WERI-Rb-1 (cell line): ENCODE results near the gene STIMATE.

Experiments used
- DNase-seq: peaks from one replicate; pipeline ENCODE4 v3.0.0-alpha.2; 2020
- H3K27ac ChIP-seq: fragments of 250-450 bp; sonication (Bioruptor Pico); 2 replicates; pipeline ENCODE4 v1.5.1; 2020; ENCODE audit warnings: mild to moderate bottlenecking, moderate library complexity
- H3K27me3 ChIP-seq: fragments of 250-450 bp; sonication (Bioruptor Pico); 2 replicates; pipeline ENCODE4 v1.5.1; 2021; ENCODE audit warnings: mild to moderate bottlenecking, low read depth, moderate library complexity; ENCODE audit not compliant: insufficient read depth, severe bottlenecking
- H3K36me3 ChIP-seq: fragments of 250-450 bp; sonication (Bioruptor Pico); 2 replicates; pipeline ENCODE4 v1.5.1; 2020; ENCODE audit warnings: mild to moderate bottlenecking, moderate library complexity
- H3K4me3 ChIP-seq: 2 replicates; pipeline ENCODE4 v1.5.1; 2011; ENCODE audit warnings: low read depth, mild to moderate bottlenecking, control low read depth, low read length
- H3K9me3 ChIP-seq: fragments of 250-450 bp; sonication (Bioruptor Pico); 2 replicates; pipeline ENCODE4 v1.5.1; 2021; ENCODE audit warnings: mild to moderate bottlenecking, moderate library complexity; ENCODE audit not compliant: severe bottlenecking
- CTCF ChIP-seq: IDR thresholded peaks from 2 replicates; pipeline ENCODE4 v1.5.1; 2011; ENCODE audit warnings: low read depth, mild to moderate bottlenecking, control low read depth, inconsistent platforms, low read length

The STIMATE gene

DNA sequence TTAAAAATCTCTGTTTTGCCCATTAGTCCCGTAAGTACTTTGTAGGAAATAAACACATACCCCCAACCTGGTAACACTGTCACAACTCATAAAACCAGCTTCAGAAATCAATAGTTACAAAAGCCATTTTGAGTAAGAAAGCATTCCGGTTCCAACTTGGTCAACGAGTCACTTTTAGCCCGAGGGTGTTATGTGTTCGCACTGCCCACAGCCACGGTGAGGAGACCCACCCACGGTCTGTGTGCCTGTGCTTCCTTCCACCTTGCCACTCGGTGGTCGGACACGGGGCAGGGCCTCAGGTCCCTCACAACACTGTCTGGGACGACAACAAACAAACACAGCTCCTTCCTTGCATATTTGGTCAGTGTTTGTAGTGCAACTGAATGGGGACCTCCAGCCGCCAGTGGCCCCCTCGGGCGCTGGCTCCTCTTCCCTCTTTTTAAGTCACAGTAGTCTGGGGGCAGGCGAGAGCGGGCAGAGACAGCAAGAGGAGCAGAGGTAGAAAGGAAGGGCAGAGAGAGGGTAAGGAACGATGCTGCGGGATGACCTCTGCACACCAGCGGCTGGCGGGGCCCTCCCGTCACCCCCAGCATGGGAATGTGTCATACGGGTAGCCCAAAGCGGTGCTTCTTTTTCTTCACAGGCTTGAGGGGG is 57.3 kb downstream of the STIMATE start:
- H3K27me3 ChIP-seq, result no peaks in the 10 kb centered on the region
- no peaks in the 10 kb centered on the region; the same call in 1 of the 2 replicates for H3K36me3 ChIP-seq
- no peak overlapping the region for H3K4me3 ChIP-seq
- H3K27ac ChIP-seq, result peak overlapping the region; percentile 64
- H3K9me3 ChIP-seq, result no peaks in the 10 kb centered on the region
- no peak for TF ChIP-seq CTCF
- no peak for DNase-seq

DNA sequence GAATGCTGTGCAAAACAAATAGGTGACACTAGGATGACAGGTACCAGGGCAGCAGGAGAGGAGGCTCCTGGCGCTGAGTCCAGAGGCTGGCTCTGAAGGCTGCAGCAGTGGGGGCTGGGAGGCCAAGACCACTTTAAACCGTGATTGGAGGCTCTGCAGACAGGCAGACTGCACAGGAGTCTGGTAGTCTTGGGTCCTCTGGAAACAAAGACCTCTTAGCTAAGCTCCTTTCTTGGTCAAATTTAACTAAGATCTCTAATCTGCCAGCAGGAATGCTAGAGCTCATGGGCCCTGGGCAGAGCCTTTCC is 58.1 kb downstream of the STIMATE start:
- Histone ChIP-seq H3K9me3 (no peaks in the 10 kb centered on the region), H3K27ac (peak overlapping the region; percentile 64), H3K36me3 (no peaks in the 10 kb centered on the region; the same call in 1 of the 2 replicates), H3K4me3 (no peak overlapping the region), H3K27me3 (no peaks in the 10 kb centered on the region)
- DNase-seq, result peak; percentile 56
- no peak for TF ChIP-seq CTCF

- TF ChIP-seq CTCF, result no peak
- Histone ChIP-seq H3K4me3 (no peak overlapping the region), H3K27me3 (no peaks in the 10 kb centered on the region), H3K27ac (peak overlapping the region; percentile 64), H3K36me3 (no peaks in the 10 kb centered on the region; the same call in 1 of the 2 replicates), H3K9me3 (no peaks in the 10 kb centered on the region)
- DNase-seq, result no peak
Measured at GRCh38 chr3:52838561-52839267, 58.6 kb downstream of the STIMATE start.

- no peaks in the 10 kb centered on the region; the same call in 1 of the 2 replicates for H3K36me3 ChIP-seq
- H3K4me3 ChIP-seq, result no peak overlapping the region
- no peak overlapping the region for H3K27ac ChIP-seq
- H3K9me3 ChIP-seq, result no peaks in the 10 kb centered on the region
- TF ChIP-seq CTCF, result no peak
- DNase-seq, result no peak
- H3K27me3 ChIP-seq, result no peaks in the 10 kb centered on the region
Measured at GRCh38 chr3:52836986-52837385, 60.4 kb downstream of the STIMATE start.

- no peaks in the 10 kb centered on the region for H3K9me3 ChIP-seq
- H3K4me3 ChIP-seq, result no peak overlapping the region
- no peak for TF ChIP-seq CTCF
- no peaks in the 10 kb centered on the region for H3K27me3 ChIP-seq
- H3K27ac ChIP-seq, result no peak overlapping the region
- H3K36me3 ChIP-seq, result no peaks in the 10 kb centered on the region; the same call in 1 of the 2 replicates
- no peak for DNase-seq
Measured at GRCh38 chr3:52836471-52836845, 60.9 kb downstream of the STIMATE start.
